Hepatocyte (in vitro differentiated cells): Measurements from ENCODE around the gene TTLL5. TPM values are rescaled to one million over a fixed set of nuclear protein-coding genes. Genes with fewer than 3 reads are reported as not detected.

Experiments used
- DNase-seq: peaks from one replicate; pipeline ENCODE4 v3.0.0-alpha.2; 2016; ENCODE audit warnings: low spot score
- H2AFZ ChIP-seq: fragments of 200-600 bp; sonication (generic); 2 replicates; pipeline ENCODE4 v1.6.0; 2016; ENCODE audit warnings: antibody characterized with exemption, mild to moderate bottlenecking
- H3K27ac ChIP-seq: fragments of 200-600 bp; sonication (generic); 2 replicates; pipeline ENCODE4 v1.5.1; 2016; ENCODE audit warnings: mild to moderate bottlenecking
- H3K27me3 ChIP-seq: fragments of 200-600 bp; sonication (generic); 2 replicates; pipeline ENCODE4 v1.6.1; 2016
- H3K36me3 ChIP-seq: fragments of 200-600 bp; sonication (generic); replicated peaks from 2 replicates; pipeline ENCODE4 v1.5.1; 2016; ENCODE audit warnings: low read depth; ENCODE audit not compliant: insufficient read depth
- H3K4me1 ChIP-seq: fragments of 200-600 bp; sonication (generic); 2 replicates; pipeline ENCODE4 v1.5.1; 2016; ENCODE audit warnings: mild to moderate bottlenecking, moderate library complexity; ENCODE audit not compliant: insufficient read depth
- H3K4me2 ChIP-seq: fragments of 200-600 bp; sonication (generic); 2 replicates; pipeline ENCODE4 v1.6.0; 2016
- H3K4me3 ChIP-seq: fragments of 200-600 bp; sonication (generic); 2 replicates; pipeline ENCODE4 v1.5.1; 2016; ENCODE audit warnings: mild to moderate bottlenecking
- H3K79me2 ChIP-seq: fragments of 200-600 bp; sonication (generic); 2 replicates; pipeline ENCODE4 v1.6.0; 2017; ENCODE audit warnings: mild to moderate bottlenecking
- H3K9me2 ChIP-seq: fragments of 200-600 bp; sonication (generic); replicated peaks from 2 replicates; pipeline ENCODE4 v1.6.0; 2017; ENCODE audit warnings: mild to moderate bottlenecking; ENCODE audit not compliant: insufficient read depth
- H3K9me3 ChIP-seq: fragments of 200-600 bp; sonication (generic); 2 replicates; pipeline ENCODE4 v1.5.1; 2016; ENCODE audit warnings: low read depth, mild to moderate bottlenecking
- H4K20me1 ChIP-seq: fragments of 200-600 bp; sonication (generic); 2 replicates; pipeline ENCODE4 v1.6.0; 2016; ENCODE audit warnings: mild to moderate bottlenecking; ENCODE audit not compliant: insufficient read depth, poor library complexity, severe bottlenecking
- EZH2 ChIP-seq: fragments of 200-600 bp; sonication (generic); IDR thresholded peaks from 2 replicates; pipeline ENCODE4 v1.6.1; 2016; ENCODE audit warnings: antibody characterized with exemption, mild to moderate bottlenecking, borderline replicate concordance
- EZH2phosphoT487 ChIP-seq: fragments of 200-600 bp; sonication (generic); IDR thresholded peaks from one replicate; pipeline ENCODE4 v1.6.1; 2018; ENCODE audit warnings: antibody characterized with exemption, mild to moderate bottlenecking, low read depth, moderate library complexity; ENCODE audit not compliant: unreplicated experiment, severe bottlenecking
- WGBS: methylation state at CpG from one replicate; pipeline ENCODE4 v1.1.6; 2016; ENCODE audit warnings: low lambda C conversion rate; ENCODE audit errors: missing lambda C conversion rate; 5-methylcytosine and 5-hydroxymethylcytosine counted together
- polyA plus RNA-seq: library from polyadenylated mRNA; unstranded; fragments of >200 nt; fragmentation: Nextera tagmentation; extraction: Ambion mirVana; gene quantifications from 2 replicates; pipeline ENCODE4 v1.2.1, GENCODE V29; 2016
- total RNA-seq: library from RNA; depleted of rRNA; stranded (reverse); fragments of >200 nt; gene quantifications from 2 replicates; pipeline ENCODE4 v1.2.3, GENCODE V29; 2014
- TF ChIP-seq, protein P1 (sequence below): fragments of 200-600 bp; sonication (generic); IDR thresholded peaks from 2 replicates; pipeline ENCODE4 v1.5.1; 2016; ENCODE audit warnings: antibody characterized with exemption, mild to moderate bottlenecking; ENCODE audit not compliant: poor library complexity

Gene TTLL5
- total and polyA plus RNA-seq, 2 experiments from 2014 or later = 8.9 to 11.1 TPM

DNA sequence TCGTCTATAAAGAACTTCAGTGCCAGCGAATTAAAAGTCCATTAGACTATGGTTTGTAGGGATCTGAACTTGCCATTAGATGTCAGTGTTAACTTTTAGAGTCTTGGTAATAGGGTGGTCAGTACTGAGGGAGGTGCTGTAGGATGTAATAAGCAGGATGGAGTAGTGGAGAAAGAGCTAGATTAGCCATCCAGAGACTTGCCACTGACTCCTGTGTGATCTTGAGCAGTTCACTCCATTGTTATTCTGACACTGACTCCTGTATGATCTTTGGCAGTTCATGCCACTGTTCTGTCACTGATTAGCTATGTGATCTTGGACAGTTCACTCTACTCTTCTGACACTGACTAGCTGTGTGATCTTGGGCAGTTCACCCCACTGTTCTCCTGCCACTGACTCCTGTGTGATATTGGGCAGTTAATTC lies 133.6 kb downstream of the TTLL5 start:
- DNase-seq = peak; percentile 45
- TF ChIP-seq, protein P1, sequence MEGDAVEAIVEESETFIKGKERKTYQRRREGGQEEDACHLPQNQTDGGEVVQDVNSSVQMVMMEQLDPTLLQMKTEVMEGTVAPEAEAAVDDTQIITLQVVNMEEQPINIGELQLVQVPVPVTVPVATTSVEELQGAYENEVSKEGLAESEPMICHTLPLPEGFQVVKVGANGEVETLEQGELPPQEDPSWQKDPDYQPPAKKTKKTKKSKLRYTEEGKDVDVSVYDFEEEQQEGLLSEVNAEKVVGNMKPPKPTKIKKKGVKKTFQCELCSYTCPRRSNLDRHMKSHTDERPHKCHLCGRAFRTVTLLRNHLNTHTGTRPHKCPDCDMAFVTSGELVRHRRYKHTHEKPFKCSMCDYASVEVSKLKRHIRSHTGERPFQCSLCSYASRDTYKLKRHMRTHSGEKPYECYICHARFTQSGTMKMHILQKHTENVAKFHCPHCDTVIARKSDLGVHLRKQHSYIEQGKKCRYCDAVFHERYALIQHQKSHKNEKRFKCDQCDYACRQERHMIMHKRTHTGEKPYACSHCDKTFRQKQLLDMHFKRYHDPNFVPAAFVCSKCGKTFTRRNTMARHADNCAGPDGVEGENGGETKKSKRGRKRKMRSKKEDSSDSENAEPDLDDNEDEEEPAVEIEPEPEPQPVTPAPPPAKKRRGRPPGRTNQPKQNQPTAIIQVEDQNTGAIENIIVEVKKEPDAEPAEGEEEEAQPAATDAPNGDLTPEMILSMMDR = peak; percentile 62
- TF ChIP-seq EZH2 = no peak
- WGBS = 72% methylated on average over 2 of the region's 2 CpGs
- Histone ChIP-seq H3K36me3 (no peaks in the 10 kb centered on the region), H3K9me3 (no peaks in the 10 kb centered on the region), H3K4me3 (no peak overlapping the region), H2AFZ (no peak overlapping the region), H3K79me2 (no peaks in the 10 kb centered on the region), H4K20me1 (no peaks in the 10 kb centered on the region), H3K27ac (no peak overlapping the region), H3K4me2 (no peak overlapping the region), H3K27me3 (no peaks in the 10 kb centered on the region), H3K4me1 (no peaks in the 10 kb centered on the region), H3K9me2 (no peaks in the 10 kb centered on the region)

DNA sequence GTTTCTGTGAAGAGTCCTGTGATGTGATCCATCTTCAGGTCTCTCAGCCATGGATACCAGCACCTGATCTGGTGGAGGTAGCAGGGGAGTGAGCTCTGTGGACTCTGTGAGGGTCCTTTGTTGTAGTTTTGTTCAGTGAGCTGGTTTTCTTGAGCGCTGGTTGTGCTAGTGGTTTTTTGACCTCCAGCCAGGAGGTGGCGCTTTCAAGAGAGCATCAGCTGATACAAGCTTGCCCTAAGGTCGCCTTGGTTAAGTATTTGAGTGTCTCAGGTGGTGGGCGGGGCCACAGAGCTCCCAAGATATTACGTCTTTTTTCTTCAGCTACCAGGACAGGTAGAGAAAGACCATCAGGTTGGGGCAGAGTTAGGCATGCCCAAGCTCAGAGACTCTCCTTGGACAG lies 139.7 kb downstream of the TTLL5 start:
- TF ChIP-seq EZH2 (no peak), EZH2phosphoT487 (no peak)
- TF ChIP-seq, protein P1 = no peak
- Histone ChIP-seq H2AFZ (no peak overlapping the region), H3K9me2 (no peaks in the 10 kb centered on the region), H3K9me3 (no peaks in the 10 kb centered on the region), H3K4me2 (no peak overlapping the region), H3K36me3 (no peaks in the 10 kb centered on the region), H3K4me3 (no peak overlapping the region), H3K4me1 (peaks cover 5% of the 10 kb centered on the region), H3K27me3 (no peaks in the 10 kb centered on the region), H3K79me2 (no peaks in the 10 kb centered on the region), H4K20me1 (no peaks in the 10 kb centered on the region), H3K27ac (no peak overlapping the region)
- 96% methylated on average over 5 of the region's 5 CpGs for WGBS
- DNase-seq = no peak

DNA sequence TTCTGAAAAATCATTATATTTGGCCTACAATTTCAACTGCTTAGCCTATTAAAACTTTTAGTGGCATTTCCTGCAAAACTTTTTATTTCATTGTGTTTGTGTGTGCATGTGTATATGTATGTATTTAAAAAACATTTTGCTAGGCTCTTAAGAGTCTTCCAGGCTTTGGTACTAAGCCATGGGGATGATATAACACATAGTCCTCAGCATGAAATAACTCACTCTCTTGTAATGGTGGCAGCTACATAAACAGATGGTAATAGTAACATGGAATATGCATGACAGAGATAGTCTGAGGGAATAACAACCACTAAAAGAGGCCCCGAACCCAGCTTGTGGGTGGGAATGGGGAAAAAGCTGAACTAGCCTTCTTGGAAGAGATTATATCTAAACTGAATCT lies 141.4 kb downstream of the TTLL5 start:
- Histone ChIP-seq H3K79me2 (no peaks in the 10 kb centered on the region), H3K27me3 (no peaks in the 10 kb centered on the region), H3K9me2 (no peaks in the 10 kb centered on the region), H3K9me3 (no peaks in the 10 kb centered on the region), H3K4me2 (no peak overlapping the region), H2AFZ (no peak overlapping the region), H4K20me1 (no peaks in the 10 kb centered on the region), H3K27ac (peak overlapping the region; percentile 16), H3K4me3 (no peak overlapping the region), H3K4me1 (peaks cover 5% of the 10 kb centered on the region), H3K36me3 (no peaks in the 10 kb centered on the region)
- WGBS = 86% methylated on average over 1 of the region's 1 CpG
- no peak for DNase-seq
- TF ChIP-seq EZH2phosphoT487 = no peak
- TF ChIP-seq EZH2 = no peak
- TF ChIP-seq, protein P1 = no peak

DNA sequence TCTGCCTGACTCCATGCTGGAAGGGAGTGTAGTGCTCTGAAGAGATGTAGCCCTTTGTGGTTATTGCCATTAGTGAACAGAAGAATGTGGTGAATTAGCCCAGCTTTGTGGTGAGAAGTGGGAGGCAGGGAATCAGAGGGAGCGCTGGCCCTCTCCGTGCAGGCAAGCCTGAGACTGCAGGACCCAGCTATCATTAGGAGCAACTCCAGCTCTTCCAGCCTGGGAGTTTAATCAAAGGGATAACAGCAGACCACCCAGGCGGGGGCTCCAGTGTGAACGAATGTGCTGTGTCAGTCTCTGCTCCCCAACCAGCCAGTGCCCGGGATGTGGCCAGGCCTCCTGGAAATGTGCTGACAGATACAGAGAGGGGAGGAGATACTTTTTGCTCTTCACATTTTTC lies 142.7 kb downstream of the TTLL5 start:
- H4K20me1 ChIP-seq = no peaks in the 10 kb centered on the region
- no peaks in the 10 kb centered on the region for H3K9me2 ChIP-seq
- no peaks in the 10 kb centered on the region for H3K27me3 ChIP-seq
- H3K27ac ChIP-seq = peak overlapping the region; percentile 36
- no peak overlapping the region for H2AFZ ChIP-seq
- DNase-seq = peak; percentile 11
- H3K36me3 ChIP-seq = no peaks in the 10 kb centered on the region
- no peaks in the 10 kb centered on the region for H3K9me3 ChIP-seq
- TF ChIP-seq, protein P1 = no peak
- no peak for TF ChIP-seq EZH2phosphoT487
- TF ChIP-seq EZH2 = no peak
- peaks cover 5% of the 10 kb centered on the region for H3K4me1 ChIP-seq
- no peaks in the 10 kb centered on the region for H3K79me2 ChIP-seq
- 55% methylated on average over 5 of the region's 5 CpGs for WGBS
- no peak overlapping the region for H3K4me3 ChIP-seq
- H3K4me2 ChIP-seq = no peak overlapping the region
